IMR-90 (cell line): ENCODE measurements around the gene ALPP. TPM values are rescaled to one million over a fixed set of nuclear protein-coding genes. Genes with fewer than 3 reads are reported as not detected.
"Not testable (repeated sequence)": the region's sequence is repeated elsewhere in the genome, so short reads cannot be mapped to it uniquely, and the experiment has no call there.

Source experiments
- ATAC-seq: fragments of 200-7000 bp; cut with Tn5 transposase; 2 replicates; pipeline ENCODE4 v1.9.1; 2020; ENCODE audit warnings: low read depth, mild to moderate bottlenecking, moderate library complexity
- BruUV-seq: library from RNA; stranded (reverse); fragments of 400-500 nt; replicated peaks from 2 replicates; lab custom pipeline; 2021; lab: Mats Ljungman, UMichigan
- CTCF ChIA-PET: fragments of 300-600 bp; formaldehyde crosslinking; extraction: SDS; loops from one replicate; lab custom pipeline; 2021; ENCODE audit warnings: antibody characterized with exemption; lab: Yijun Ruan, JAX
- POLR2A ChIA-PET: fragments of 300-600 bp; sonication (Branson Sonifier 250); formaldehyde crosslinking; loops from one replicate; lab custom pipeline; 2022; ENCODE audit warnings: antibody characterized with exemption; ENCODE audit not compliant: unreplicated experiment; lab: Charles Lee
- DNase-seq: peaks from one replicate; pipeline ENCODE4 v3.0.0; 2013
- H2AFZ ChIP-seq: replicated peaks from 2 replicates; pipeline ENCODE3; 2013; ENCODE audit warnings: low read length, mild to moderate bottlenecking; ENCODE audit not compliant: poor library complexity
- H2AK5ac ChIP-seq: 2 replicates; pipeline ENCODE4 v1.6.1; 2013; ENCODE audit warnings: low read depth, low read length, inconsistent platforms
- H2AK9ac ChIP-seq: replicated peaks from 2 replicates; pipeline ENCODE3; 2013; ENCODE audit warnings: mild to moderate bottlenecking, low read depth, low read length, moderate library complexity; ENCODE audit not compliant: poor library complexity
- H2BK120ac ChIP-seq: 2 replicates; pipeline ENCODE4 v1.6.1; 2013; ENCODE audit warnings: low read depth, low read length, inconsistent platforms
- H2BK15ac ChIP-seq: 3 replicates; pipeline ENCODE4 v1.6.1; 2013; ENCODE audit warnings: low read depth, low read length, inconsistent platforms
- H2BK20ac ChIP-seq: 2 replicates; pipeline ENCODE4 v1.6.1; 2013; ENCODE audit warnings: low read depth, mild to moderate bottlenecking, inconsistent platforms, low read length, moderate library complexity
- H2BK5ac ChIP-seq: 2 replicates; pipeline ENCODE4 v1.6.1; 2013; ENCODE audit warnings: mild to moderate bottlenecking, low read depth, low read length, inconsistent platforms; ENCODE audit not compliant: poor library complexity, severe bottlenecking
- H3K14ac ChIP-seq: replicated peaks from 2 replicates; pipeline ENCODE4 v1.6.1; 2013; ENCODE audit warnings: low read depth, low read length, inconsistent platforms
- H3K18ac ChIP-seq: 2 replicates; pipeline ENCODE4 v1.6.1; 2013; ENCODE audit warnings: low read depth, low read length, control low read depth
- H3K23ac ChIP-seq: 2 replicates; pipeline ENCODE4 v1.6.1; 2013; ENCODE audit warnings: low read depth, low read length, inconsistent platforms
- H3K27ac ChIP-seq: 2 replicates; pipeline ENCODE4 v1.5.1; 2013; ENCODE audit warnings: mild to moderate bottlenecking, control low read depth, low read length; ENCODE audit not compliant: insufficient read depth
- H3K27me3 ChIP-seq: 2 replicates; pipeline ENCODE4 v1.6.1; 2013; ENCODE audit warnings: low read length; ENCODE audit not compliant: control insufficient read depth, insufficient read depth
- H3K36me3 ChIP-seq: 2 replicates; pipeline ENCODE4 v1.6.1; 2013; ENCODE audit warnings: low read length, mixed read lengths; ENCODE audit not compliant: control insufficient read depth, insufficient read depth
- H3K4ac ChIP-seq: 2 replicates; pipeline ENCODE4 v1.6.1; 2013; ENCODE audit warnings: low read depth, low read length, inconsistent platforms
- H3K4me1 ChIP-seq: 2 replicates; pipeline ENCODE4 v1.6.1; 2013; ENCODE audit warnings: low read length, mixed read lengths; ENCODE audit not compliant: control insufficient read depth, insufficient read depth
- H3K4me2 ChIP-seq: 2 replicates; pipeline ENCODE4 v1.6.1; 2013; ENCODE audit warnings: low read depth, mild to moderate bottlenecking, control low read depth, low read length, moderate library complexity
- H3K4me3 ChIP-seq: 2 replicates; pipeline ENCODE4 v1.5.1; 2013; ENCODE audit warnings: low read depth, mild to moderate bottlenecking, control low read depth, low read length, moderate library complexity; ENCODE audit not compliant: insufficient read depth
- H3K56ac ChIP-seq: 2 replicates; pipeline ENCODE4 v1.6.1; 2013; ENCODE audit warnings: low read length, inconsistent platforms; ENCODE audit not compliant: insufficient read depth; ENCODE audit errors: extremely low read depth
- H3K79me1 ChIP-seq, 2 experiments: 2 replicates each; pipeline ENCODE4 v1.6.1; 2013; ENCODE audit warnings: low read length in 2 of 2, inconsistent platforms in 1 of 2, low read depth in 1 of 2
- H3K9ac ChIP-seq: 2 replicates; pipeline ENCODE4 v1.6.1; 2013; ENCODE audit warnings: low read depth, low read length, control low read depth
- H3K9me1 ChIP-seq: 2 replicates; pipeline ENCODE4 v1.6.1; 2013; ENCODE audit warnings: low read length, inconsistent platforms; ENCODE audit not compliant: insufficient read depth
- H3K9me3 ChIP-seq: 2 replicates; pipeline ENCODE4 v1.6.1; 2013; ENCODE audit warnings: low read length; ENCODE audit not compliant: control insufficient read depth, insufficient read depth
- H4K20me1 ChIP-seq: 2 replicates; pipeline ENCODE4 v1.6.1; 2013; ENCODE audit warnings: low read length, inconsistent platforms; ENCODE audit not compliant: insufficient read depth
- H4K5ac ChIP-seq: 2 replicates; pipeline ENCODE4 v1.6.1; 2013; ENCODE audit warnings: mild to moderate bottlenecking, low read depth, low read length, control low read depth
- H4K8ac ChIP-seq, 2 experiments: 2 replicates each; pipeline ENCODE4 v1.6.1; 2013; ENCODE audit warnings: low read depth in 2 of 2, low read length in 2 of 2, control low read depth in 1 of 2, inconsistent platforms in 1 of 2
- H4K91ac ChIP-seq: 2 replicates; pipeline ENCODE4 v1.6.1; 2013; ENCODE audit warnings: low read depth, low read length, inconsistent platforms; ENCODE audit not compliant: insufficient read depth
- WGBS, 2 experiments: methylation state at CpG; one replicate each; pipeline versions ENCODE4 v1.1.5 to v1.1.7; 2013; ENCODE audit warnings: missing lambda C conversion rate in 2 of 2; ENCODE audit not compliant: insufficient read length in 1 of 2; ENCODE audit errors: extremely low coverage in 2 of 2; 5-methylcytosine and 5-hydroxymethylcytosine counted together
- dilution Hi-C: fragments of 300-500 bp; cut with HindIII; formaldehyde crosslinking; loops from one replicate; pipeline ENCODE4 v1.14.3; 2018; ENCODE audit warnings: low sequenced_read_pairs; ENCODE audit not compliant: unreplicated experiment
- in situ Hi-C: fragments of 300-500 bp; cut with MboI; formaldehyde crosslinking; loops from 3 replicates; pipeline ENCODE4 v1.14.3; 2019; ENCODE audit warnings: low sequenced_read_pairs, inconsistent platforms, mixed read lengths
- intact Hi-C: fragments of 100-400 bp; cut with micrococcal nuclease; formaldehyde crosslinking; loops from 2 replicates; pipeline ENCODE4 v1.10.0; 2022
- polyA plus RNA-seq, 3 experiments: library from polyadenylated mRNA; depleted of rRNA; stranded (reverse); fragments of >200 nt; gene quantifications; 2 replicates each; pipeline ENCODE4 v1.2.3, GENCODE V29; 2012; ENCODE audit warnings: low replicate concordance in 1 of 3
- total RNA-seq: library from RNA; depleted of rRNA; stranded (reverse); fragments of >200 nt; gene quantifications from 2 replicates; pipeline ENCODE4 v1.2.3, GENCODE V29; 2012

Gene ALPP
- total and polyA plus RNA-seq, 2 of the 4 experiments (the other 2 are of a cell fraction) = not detected

- H2AFZ ChIP-seq, H2AK9ac ChIP-seq, H3K9ac ChIP-seq, H3K4ac ChIP-seq, H4K8ac ChIP-seq, ATAC-seq, H3K79me1 ChIP-seq, H4K20me1 ChIP-seq, CTCF ChIA-PET, H3K36me3 ChIP-seq, H3K23ac ChIP-seq, BruUV-seq, H3K4me2 ChIP-seq, H3K14ac ChIP-seq, H4K5ac ChIP-seq, H4K91ac ChIP-seq, H2AK5ac ChIP-seq, H3K56ac ChIP-seq, intact Hi-C loops, H3K9me3 ChIP-seq, H2BK5ac ChIP-seq, H3K27ac ChIP-seq, in situ Hi-C loops, H3K9me1 ChIP-seq, H3K4me3 ChIP-seq, H2BK120ac ChIP-seq, H2BK15ac ChIP-seq, DNase-seq, dilution Hi-C loops, H3K18ac ChIP-seq, H2BK20ac ChIP-seq, H3K4me1 ChIP-seq: not testable (repeated sequence)
- POLR2A ChIA-PET = interaction anchor here (0.6 kb wide), 1 partner anchor 9 kb away, joined by 3 read pairs; no protein-coding TSS in a partner anchor
- 85% methylated on average over 12 of the region's 30 CpGs; no CpG with 5 or more reads in 1 of the 2 experiments for WGBS, 2 experiments
- H3K27me3 ChIP-seq = peaks cover 18% of the 10 kb centered on the region
Observed at GRCh38 chr2:232407428-232408150, 29.0 kb downstream of the ALPP start.

- peaks cover 23% of the 10 kb centered on the region for H3K27me3 ChIP-seq
- dilution Hi-C loops, H3K9me1 ChIP-seq, H4K20me1 ChIP-seq, H4K91ac ChIP-seq, H2AK9ac ChIP-seq, intact Hi-C loops, DNase-seq, H3K4me3 ChIP-seq, H4K8ac ChIP-seq, H3K18ac ChIP-seq, H3K36me3 ChIP-seq, H3K9ac ChIP-seq, H2AK5ac ChIP-seq, H2BK120ac ChIP-seq, ATAC-seq, POLR2A ChIA-PET, CTCF ChIA-PET, H3K27ac ChIP-seq, H2BK5ac ChIP-seq, H3K4me2 ChIP-seq, H2BK15ac ChIP-seq, in situ Hi-C loops, H3K56ac ChIP-seq, H3K9me3 ChIP-seq, BruUV-seq, H3K4me1 ChIP-seq, H3K14ac ChIP-seq, H3K23ac ChIP-seq, H2BK20ac ChIP-seq, H3K79me1 ChIP-seq, H3K4ac ChIP-seq, H2AFZ ChIP-seq, H4K5ac ChIP-seq: not testable (repeated sequence)
- no CpG with 5 or more reads among the region's 10 CpGs for WGBS, 2 experiments
Observed at GRCh38 chr2:232408269-232408668, 29.7 kb downstream of the ALPP start.
